Measurements from ENCODE around the gene CCHCR1.
"Not testable (repeated sequence)": the region's sequence is repeated elsewhere in the genome, so short reads cannot be mapped to it uniquely, and the experiment has no call there.

The CCHCR1 gene

DNA sequence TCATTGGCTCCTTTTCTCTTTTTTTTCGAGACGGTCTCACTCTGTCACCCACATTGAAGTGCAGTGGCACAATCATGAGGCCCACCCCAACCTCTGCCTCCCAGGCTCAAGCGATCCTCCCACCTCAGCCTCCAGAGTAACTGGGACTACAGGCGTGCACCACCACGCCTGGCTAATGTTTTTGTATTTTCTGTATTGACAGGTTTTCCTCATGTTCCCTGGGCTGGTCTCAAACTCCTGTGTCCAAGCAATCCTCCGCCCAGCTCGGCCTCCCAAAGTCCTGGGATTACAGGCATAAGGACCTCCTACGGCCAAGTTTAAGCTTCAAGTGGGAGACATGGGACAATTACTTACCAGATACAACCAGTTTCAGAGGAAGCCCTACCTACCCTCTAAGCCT lies 22.3 kb upstream of the CCHCR1 start:
- DNase-seq: no peak

DNA sequence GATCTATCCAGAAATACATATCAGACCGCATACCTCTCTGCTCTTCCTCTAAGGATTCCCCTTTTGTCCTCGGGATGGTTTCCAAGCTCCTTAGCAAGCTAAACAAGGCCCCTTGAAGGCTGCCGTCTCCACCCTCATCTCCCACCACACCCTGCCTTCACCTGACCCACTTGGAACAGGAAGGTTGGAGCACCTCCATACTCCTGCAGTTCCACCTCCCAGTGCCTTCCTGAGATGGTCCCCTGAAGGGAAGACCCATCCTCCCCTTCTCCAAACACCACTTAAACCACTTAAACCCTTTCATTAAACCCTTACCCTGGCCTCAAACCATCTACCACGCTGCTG lies 21.4 kb upstream of the CCHCR1 start:
- DNase-seq: no peak

DNA sequence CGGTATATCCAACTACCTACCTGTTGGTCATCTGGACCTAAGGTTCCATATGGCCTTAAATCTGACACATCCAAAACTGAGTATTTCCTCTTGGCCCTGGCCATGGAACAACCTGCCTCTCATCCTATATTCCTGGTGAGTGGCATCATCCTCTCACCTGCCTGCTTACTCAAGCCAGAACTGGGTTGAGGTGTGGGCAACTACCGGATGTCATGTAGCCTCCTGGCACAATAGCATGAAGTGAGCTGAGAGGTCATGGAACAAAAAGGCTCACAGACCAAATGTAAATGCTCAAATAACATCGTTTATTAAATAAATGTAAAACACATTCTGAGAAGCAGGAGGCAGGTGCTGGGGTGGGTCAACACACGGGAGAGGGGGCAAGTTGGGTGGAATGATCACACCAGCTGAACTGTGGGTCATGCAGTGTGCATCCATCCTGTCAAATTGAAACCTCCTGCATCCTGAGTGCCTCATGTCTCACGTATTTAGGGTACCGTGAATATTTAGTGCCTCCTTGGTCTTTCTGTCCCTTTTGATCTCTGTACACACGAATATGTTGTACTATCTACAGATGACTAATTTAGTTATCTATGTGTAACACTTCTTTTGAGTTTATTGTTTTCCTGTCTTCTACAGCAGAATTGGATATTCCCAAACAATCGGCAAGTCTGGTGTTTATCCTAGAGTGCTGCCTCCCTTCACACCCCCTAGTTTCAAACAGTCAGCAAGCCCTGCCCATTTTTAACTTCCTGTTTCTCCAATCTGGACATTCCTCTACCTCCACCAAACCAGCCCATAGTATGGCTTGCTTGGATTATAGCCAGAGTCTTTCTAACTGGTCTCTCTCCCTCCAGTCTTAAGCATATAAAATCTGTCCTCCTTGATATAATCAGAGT lies 20.8 kb upstream of the CCHCR1 start:
- DNase-seq: peak; percentile 36

DNA sequence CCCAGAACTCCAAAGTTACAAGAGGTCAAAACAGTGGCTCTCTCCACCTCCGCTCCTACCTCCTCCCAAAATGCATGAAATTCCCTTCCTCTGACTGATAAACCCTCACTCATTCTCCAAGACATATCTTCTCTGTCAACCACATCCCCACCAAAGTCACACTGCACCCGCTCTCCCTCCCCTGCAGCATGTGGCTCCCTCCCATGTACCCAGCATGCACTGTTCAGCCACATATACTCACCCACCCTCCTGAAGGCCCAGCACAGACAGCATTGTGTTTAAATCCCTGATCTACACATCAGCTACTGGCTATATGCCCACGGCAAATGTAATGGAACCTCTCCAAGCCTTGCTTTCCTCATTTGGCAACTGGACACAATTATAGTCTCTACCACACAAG lies 18.4 kb upstream of the CCHCR1 start:
- no peak for DNase-seq

GRCh38 chr6:31174378-31174777 lies 16.8 kb upstream of the CCHCR1 start:
- no peak for DNase-seq

DNA sequence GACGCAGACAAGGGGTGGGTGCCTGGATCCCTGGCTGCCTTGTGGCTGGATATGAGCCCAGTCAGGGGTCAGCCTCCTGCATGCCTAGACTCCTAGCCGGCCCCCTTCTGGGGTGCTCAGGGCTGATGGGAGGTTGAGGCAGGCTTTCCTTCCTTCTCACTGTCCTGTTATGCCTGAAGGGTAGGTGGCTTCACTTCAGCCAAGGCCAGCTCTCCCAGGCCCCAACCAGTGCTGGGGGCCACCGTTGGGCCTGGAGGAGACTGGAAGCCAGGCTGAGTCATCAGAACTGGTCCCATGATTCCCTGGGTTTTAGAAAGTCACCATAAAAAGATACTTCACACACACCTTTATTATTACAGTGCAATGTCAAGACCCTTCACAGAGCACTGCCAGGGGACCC lies 15.8 kb upstream of the CCHCR1 start:
- DNase-seq: no peak

GRCh38 chr6:31172973-31173384 lies 15.4 kb upstream of the CCHCR1 start:
- no peak for DNase-seq

DNA sequence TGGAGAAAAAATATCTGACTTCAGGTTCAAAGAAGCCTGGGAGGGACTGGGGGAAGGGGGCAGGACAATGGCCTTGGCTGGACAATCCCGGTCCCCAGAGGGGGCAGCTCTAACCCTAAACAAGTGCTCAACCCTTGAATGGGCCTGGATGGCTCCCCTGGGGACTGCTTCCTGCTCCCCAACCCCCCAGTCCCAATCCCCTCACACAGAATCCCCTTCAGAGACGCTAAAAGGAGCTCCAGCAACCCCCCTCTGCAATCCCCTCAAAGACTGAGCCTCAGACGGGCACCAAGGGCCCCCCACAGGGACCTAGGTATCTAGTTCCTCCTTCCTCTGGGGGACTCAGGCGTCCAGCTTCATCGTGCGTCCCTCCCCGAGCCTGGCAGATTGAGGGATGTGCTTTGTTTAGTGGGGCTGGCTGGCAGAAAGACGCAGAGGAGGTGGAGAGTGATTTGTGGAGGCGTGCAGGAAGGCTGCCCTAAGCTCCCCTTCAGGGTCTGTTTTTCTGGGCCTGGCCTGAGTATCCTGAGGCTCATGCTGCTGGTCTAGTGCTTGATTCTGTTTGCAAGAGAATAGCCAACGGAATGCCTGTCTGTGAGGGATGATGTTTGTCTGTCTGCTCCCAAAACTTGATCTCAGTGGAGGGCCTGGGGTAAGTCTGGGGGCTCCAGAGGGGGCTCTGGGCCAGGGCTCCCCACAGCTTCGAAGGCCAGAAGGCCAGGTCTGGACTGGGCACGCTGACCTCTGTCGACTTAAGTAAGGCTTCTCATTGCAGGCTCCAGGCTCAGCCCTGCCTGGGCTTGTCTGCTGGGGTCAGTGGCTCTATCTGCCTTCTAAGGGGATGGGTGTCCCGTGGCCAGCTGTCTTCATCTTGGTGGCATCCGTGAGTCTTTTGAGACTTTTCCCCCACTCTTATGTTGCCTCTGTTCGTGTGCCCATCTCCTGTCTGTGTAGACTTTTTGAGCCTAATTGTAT lies 14.6 kb upstream of the CCHCR1 start:
- no peak for DNase-seq

DNA sequence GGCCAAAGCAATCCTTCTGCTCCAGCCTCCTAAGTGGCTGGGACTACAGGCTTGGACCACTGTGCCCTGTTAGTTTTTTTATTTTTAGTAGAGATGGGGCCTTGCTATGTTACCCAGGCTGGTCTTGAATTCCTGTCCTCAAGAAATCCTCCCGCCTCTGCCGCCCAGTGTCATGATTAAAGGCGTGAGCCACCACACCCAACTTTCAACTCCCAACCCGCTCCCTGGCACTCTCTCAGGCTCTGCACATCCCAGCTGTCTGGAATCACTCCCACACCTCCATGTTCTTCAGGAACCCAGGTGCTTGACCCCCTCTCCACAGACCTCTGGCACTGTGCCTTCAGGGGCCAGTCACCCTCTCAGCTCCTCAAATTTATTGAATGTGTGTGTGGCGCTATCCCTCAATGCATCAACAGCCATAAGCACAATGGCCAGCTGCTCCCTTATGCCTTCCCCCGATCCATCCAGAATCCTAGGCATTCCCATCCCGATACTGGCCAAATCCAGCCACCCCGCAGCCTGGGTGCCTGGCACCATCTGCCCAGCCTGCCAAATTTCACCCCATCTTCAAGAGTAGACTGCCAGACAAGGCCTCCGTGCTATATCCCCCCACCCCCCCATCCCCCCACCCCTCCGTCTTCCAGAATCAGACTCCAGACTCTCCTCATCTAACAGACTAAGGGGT lies 13.5 kb upstream of the CCHCR1 start:
- DNase-seq: no peak

GRCh38 chr6:31170600-31170881 lies 12.9 kb upstream of the CCHCR1 start, which contains the start of gene POU5F1:
POU5F1 (minus strand) TSS chr6:31170682; CDS start chr6:31170620, 62 bp downstream.
- no peak for DNase-seq

GRCh38 chr6:31169858-31170599 lies 12.4 kb upstream of the CCHCR1 start:
- not testable (repeated sequence) for DNase-seq

GRCh38 chr6:31169123-31169857 lies 11.7 kb upstream of the CCHCR1 start:
- DNase-seq: no peak

- DNase-seq: no peak
Observed at GRCh38 chr6:31168606-31169005, 11.0 kb upstream of the CCHCR1 start.

DNA sequence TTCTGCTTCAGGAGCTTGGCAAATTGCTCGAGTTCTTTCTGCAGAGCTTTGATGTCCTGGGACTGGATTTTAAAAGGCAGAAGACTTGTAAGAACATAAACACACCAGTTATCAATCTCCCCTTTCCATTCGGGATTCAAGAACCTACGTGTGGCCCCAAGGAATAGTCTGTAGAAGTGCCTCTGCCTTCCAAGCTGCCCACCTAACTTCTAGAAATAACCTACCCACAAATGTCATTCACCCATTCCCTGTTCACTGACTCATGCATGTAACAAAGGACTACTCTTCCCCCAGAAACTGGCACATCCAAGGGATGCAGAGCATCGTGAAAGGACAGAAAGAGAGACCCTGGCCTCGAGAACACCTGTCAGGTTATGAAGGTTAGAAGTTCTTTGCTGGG lies 8.4 kb upstream of the CCHCR1 start:
- DNase-seq: no peak

GRCh38 chr6:31165064-31165832 lies 7.6 kb upstream of the CCHCR1 start:
- not testable (repeated sequence) for DNase-seq

DNA sequence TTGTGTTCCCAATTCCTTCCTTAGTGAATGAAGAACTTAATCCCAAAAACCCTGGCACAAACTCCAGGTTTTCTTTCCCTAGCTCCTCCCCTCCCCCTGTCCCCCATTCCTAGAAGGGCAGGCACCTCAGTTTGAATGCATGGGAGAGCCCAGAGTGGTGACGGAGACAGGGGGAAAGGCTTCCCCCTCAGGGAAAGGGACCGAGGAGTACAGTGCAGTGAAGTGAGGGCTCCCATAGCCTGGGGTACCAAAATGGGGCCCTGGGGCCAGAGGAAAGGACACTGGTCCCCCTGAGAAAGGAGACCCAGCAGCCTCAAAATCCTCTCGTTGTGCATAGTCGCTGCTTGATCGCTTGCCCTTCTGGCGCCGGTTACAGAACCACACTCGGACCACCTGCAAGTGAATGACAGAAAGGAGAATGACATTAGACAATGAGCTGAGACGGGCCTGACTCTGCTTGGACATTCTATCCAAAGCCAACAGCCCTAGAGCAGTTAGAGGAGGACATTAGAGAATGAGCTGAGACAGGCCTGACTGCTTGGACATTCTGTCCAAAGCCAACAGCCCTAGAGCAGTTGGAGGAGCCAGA lies 7.0 kb upstream of the CCHCR1 start:
- not testable (repeated sequence) for DNase-seq

GRCh38 chr6:31163922-31164321 lies 6.3 kb upstream of the CCHCR1 start:
- DNase-seq: peak; percentile 44

DNA sequence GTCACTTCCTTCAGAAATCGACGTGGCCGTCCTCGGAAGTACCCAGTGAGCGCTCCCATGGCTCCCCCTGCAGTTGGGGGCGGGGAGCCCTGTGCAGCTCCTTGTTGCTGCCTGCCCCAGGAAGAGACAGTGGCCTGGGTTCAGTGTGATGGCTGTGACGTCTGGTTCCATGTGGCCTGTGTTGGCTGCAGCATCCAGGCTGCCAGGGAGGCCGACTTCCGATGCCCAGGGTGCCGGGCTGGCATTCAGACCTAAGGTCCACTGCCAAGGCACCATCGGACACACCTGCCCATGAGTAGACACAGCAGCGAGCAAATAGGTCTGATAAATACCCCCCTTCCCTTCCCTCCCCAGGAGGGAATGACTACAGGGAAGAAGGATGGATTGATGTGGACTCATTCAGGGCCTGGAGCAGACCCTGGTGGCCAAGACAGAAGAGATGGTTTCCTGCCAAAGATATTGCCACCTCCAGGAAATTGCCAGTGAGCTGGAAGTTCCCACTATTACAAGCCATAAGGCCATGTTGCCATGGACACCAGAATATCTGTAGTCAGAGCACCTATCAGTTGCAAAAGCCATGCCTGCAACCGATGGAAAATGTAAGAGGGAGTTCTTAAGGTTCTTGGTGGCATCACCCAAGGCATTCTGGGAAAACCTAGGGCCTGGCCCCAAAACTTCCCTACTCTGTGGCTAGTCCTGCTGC lies 5.0 kb upstream of the CCHCR1 start:
- DNase-seq: no peak

GRCh38 chr6:31161216-31162126 lies 3.9 kb upstream of the CCHCR1 start:
- DNase-seq: no peak

Measured in RPMI8226 (cell line).